ENCODE measurements around the gene NSUN7.

Gene NSUN7

DNA sequence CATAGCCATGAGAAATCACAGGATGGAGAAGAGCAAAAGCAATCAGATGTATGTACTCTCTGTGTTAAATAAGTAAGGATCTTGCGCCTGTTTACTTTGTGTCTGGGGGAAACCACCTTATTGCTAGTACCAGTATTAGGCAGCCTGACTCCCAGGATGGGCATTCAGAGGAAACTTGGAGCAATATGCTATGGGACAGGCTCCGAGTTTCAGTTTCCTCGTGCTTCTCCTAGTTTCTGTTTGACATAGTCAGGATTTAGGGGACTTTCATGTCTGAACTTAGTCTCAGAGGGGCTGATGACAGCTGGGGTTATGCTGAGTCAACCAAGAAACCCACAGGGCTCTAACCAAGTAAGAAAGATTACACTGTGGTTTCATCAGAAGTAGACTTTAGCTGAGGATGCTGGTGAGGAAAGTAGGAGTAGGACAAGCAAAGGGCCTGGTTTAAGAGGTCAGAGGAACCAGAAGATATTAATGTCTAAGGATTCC, 13.5 kb downstream of the NSUN7 start:
- TF ChIP-seq, protein P1, sequence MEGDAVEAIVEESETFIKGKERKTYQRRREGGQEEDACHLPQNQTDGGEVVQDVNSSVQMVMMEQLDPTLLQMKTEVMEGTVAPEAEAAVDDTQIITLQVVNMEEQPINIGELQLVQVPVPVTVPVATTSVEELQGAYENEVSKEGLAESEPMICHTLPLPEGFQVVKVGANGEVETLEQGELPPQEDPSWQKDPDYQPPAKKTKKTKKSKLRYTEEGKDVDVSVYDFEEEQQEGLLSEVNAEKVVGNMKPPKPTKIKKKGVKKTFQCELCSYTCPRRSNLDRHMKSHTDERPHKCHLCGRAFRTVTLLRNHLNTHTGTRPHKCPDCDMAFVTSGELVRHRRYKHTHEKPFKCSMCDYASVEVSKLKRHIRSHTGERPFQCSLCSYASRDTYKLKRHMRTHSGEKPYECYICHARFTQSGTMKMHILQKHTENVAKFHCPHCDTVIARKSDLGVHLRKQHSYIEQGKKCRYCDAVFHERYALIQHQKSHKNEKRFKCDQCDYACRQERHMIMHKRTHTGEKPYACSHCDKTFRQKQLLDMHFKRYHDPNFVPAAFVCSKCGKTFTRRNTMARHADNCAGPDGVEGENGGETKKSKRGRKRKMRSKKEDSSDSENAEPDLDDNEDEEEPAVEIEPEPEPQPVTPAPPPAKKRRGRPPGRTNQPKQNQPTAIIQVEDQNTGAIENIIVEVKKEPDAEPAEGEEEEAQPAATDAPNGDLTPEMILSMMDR (IDR thresholded peaks at IDR 0.05; ENCODE audit: low read depth, low read length) = no peak
- Histone ChIP-seq H3K4me3 (ENCODE audit: low read depth, low read length) (no peak overlapping the region), H3K4me1 (no peaks in the 10 kb centered on the region), H3K36me3 (no peaks in the 10 kb centered on the region), H3K27me3 (no peaks in the 10 kb centered on the region), H3K9me3 (no peaks in the 10 kb centered on the region)
- no peak for DNase-seq

DNA sequence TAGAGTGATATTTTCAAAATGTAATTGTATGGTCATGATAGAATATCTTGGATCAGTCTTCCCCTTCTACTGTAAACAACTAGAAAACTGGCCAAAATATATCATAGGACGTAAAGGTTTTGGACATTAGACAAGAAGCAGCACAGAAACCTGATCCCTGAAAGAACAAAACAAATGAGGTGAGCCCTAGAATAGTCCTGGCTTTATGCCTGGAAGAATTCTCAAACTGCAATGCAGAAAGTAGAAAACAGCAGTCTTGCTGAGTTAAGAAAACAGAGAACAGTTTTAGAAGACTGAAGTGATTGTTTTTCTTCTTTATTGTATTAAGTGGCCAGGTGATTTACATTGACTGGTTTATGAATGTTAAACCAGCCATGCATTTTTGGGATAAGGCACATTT, 19.5 kb downstream of the NSUN7 start:
- TF ChIP-seq, protein P1 (IDR thresholded peaks at IDR 0.05; ENCODE audit: low read depth, low read length) = no peak
- Histone ChIP-seq H3K9me3 (no peaks in the 10 kb centered on the region), H3K36me3 (no peaks in the 10 kb centered on the region), H3K4me3 (ENCODE audit: low read depth, low read length) (no peak overlapping the region), H3K4me1 (no peaks in the 10 kb centered on the region), H3K27me3 (no peaks in the 10 kb centered on the region)
- DNase-seq = no peak

DNA sequence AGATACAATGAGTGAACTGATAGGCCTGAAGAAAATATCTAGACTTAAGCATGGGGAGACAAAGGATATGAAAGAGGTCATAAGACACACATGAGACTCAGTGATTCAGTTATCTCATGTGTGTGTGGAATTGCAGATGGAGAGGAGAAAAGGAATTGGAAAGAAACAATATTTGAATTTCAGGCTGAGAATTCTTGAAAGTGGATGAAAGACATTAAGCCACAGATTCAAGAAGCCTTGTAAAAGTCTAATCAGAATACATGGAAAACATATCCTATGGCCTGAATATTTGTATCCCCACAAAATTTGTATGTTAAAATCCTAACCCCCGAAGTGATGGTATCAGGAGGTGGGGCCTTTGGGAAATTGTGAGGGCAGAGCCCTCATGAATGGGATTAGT, 28.3 kb downstream of the NSUN7 start:
- TF ChIP-seq, protein P1 (IDR thresholded peaks at IDR 0.05; ENCODE audit: low read depth, low read length) = no peak
- DNase-seq = no peak
- Histone ChIP-seq H3K4me3 (ENCODE audit: low read depth, low read length) (no peak overlapping the region), H3K36me3 (no peaks in the 10 kb centered on the region), H3K9me3 (no peaks in the 10 kb centered on the region), H3K27me3 (no peaks in the 10 kb centered on the region; the same call in 1 of the 2 replicates), H3K4me1 (no peaks in the 10 kb centered on the region)

DNA sequence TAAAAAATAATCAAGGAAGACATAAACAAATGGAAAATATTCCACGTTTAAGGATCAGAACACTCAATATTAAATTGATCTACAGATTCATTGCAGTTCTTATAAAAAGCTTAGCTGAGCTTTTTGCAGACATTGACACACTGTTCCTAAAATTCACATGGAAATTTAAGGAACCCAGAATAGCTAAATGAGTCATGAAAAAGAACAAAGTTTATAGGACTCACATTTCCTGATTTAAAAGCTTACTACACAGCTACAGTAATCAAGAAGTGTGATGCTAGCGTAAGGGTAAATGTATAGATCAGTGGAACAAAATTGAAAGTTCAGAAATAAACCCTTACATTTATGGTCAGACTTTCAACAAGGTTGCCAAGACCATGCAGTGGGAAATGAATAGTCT, 33.1 kb downstream of the NSUN7 start:
- no peak for DNase-seq
- H3K36me3 ChIP-seq = no peaks in the 10 kb centered on the region
- H3K27me3 ChIP-seq = no peaks in the 10 kb centered on the region; the same call in 1 of the 2 replicates
- no peaks in the 10 kb centered on the region for H3K9me3 ChIP-seq
- TF ChIP-seq, protein P1 (IDR thresholded peaks at IDR 0.05; ENCODE audit: low read depth, low read length) = no peak
- no peaks in the 10 kb centered on the region for H3K4me1 ChIP-seq
- no peak overlapping the region for H3K4me3 ChIP-seq (ENCODE audit: low read depth, low read length)

DNA sequence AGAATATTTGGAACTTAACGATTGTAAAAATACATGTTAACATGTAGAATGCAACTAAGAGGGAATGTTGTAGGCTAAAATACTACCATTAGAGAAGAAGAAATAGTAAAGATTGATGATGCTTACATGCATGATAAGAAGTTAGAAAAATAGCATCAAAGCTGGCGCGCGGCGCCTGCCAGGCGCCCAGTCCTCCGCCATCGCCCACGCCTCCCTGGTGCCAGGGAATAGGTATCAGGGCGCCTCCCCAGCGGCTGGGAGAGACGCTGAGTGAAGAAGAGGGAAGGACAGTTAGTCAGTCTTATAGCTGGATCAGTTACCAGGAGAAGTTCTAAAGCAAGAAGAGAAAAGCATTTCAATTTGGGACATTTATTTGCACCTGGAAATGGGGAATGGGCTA, 36.0 kb downstream of the NSUN7 start:
- no peaks in the 10 kb centered on the region for H3K4me1 ChIP-seq
- no peaks in the 10 kb centered on the region for H3K36me3 ChIP-seq
- no peak for DNase-seq
- no peak overlapping the region for H3K4me3 ChIP-seq (ENCODE audit: low read depth, low read length)
- no peaks in the 10 kb centered on the region; the same call in 1 of the 2 replicates for H3K27me3 ChIP-seq
- TF ChIP-seq, protein P1 (IDR thresholded peaks at IDR 0.05; ENCODE audit: low read depth, low read length) = no peak
- no peaks in the 10 kb centered on the region for H3K9me3 ChIP-seq

DNA sequence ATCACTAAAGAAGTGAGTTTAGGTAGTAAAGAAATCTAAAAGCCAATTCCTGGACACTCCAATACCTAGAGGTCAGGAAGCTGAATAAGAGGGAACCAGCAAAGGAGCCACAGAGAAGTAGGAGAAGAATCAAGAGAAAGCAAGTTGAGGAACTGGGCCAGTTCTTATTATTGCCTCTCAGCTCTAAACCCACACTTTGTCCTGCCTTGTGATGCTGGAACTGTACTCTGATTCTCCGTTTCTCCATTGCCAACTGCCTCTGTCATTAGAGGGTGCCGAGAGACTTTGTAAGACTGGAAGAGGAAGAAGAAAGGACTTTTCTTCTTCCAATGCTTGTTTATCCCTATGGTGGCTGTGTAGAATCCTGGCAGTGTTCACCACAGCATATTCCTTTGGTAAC, 38.6 kb downstream of the NSUN7 start:
- DNase-seq = no peak
- H3K27me3 ChIP-seq = no peaks in the 10 kb centered on the region; the same call in 1 of the 2 replicates
- H3K9me3 ChIP-seq = no peaks in the 10 kb centered on the region
- H3K4me3 ChIP-seq (ENCODE audit: low read depth, low read length) = no peak overlapping the region
- TF ChIP-seq, protein P1 (IDR thresholded peaks at IDR 0.05; ENCODE audit: low read depth, low read length) = no peak
- no peaks in the 10 kb centered on the region for H3K36me3 ChIP-seq
- no peaks in the 10 kb centered on the region for H3K4me1 ChIP-seq
